Erythroblast (primary cell): Measurements from ENCODE around the gene C20orf173.
A peak's percentile ranks its signal among the peaks of the same experiment; 100 is the strongest.
"Not testable (repeated sequence)": the region's sequence is repeated elsewhere in the genome, so short reads cannot be mapped to it uniquely, and the experiment has no call there.

Experiments used
- DNase-seq, 2 experiments: peaks; one replicate each; lab custom pipeline; 2025; lab: John Stamatoyannopoulos, UW
- GATA1 ChIP-seq: IDR thresholded peaks from 2 replicates; pipeline ENCODE4 v1.6.1; 2011; ENCODE audit warnings: low read depth, mild to moderate bottlenecking, control low read depth, low read length, moderate library complexity
- POLR2A ChIP-seq: IDR thresholded peaks from 2 replicates; pipeline ENCODE4 v1.6.1; 2011; ENCODE audit warnings: mild to moderate bottlenecking, low read length

C20orf173 gene

GRCh38 chr20:35525639-35526038 is 3.8 kb downstream of the C20orf173 start:
- no peak for DNase-seq
- no peak for TF ChIP-seq POLR2A
- TF ChIP-seq GATA1, result no peak

GRCh38 chr20:35523298-35523888 is 6.1 kb downstream of the C20orf173 start:
- DNase-seq, result peak; percentile 28 to 32
- TF ChIP-seq GATA1 (no peak), POLR2A (no peak)

GRCh38 chr20:35518955-35519354 is 10.5 kb downstream of the C20orf173 start:
- DNase-seq, result no peak
- TF ChIP-seq POLR2A (no peak), GATA1 (no peak)

- DNase-seq, result not testable (repeated sequence)
Observed at GRCh38 chr20:35517767-35518166, 11.7 kb downstream of the C20orf173 start.

GRCh38 chr20:35517125-35517524 is 12.3 kb downstream of the C20orf173 start:
- DNase-seq, result peak in 1 of 2 experiments; percentile 14
- no peak for TF ChIP-seq GATA1
- no peak for TF ChIP-seq POLR2A

GRCh38 chr20:35515949-35516645 is 13.4 kb downstream of the C20orf173 start:
- DNase-seq, result peak in 1 of 2 experiments; percentile 13
- TF ChIP-seq GATA1 (no peak), POLR2A (no peak)

- TF ChIP-seq POLR2A (no peak), GATA1 (no peak)
Observed at GRCh38 chr20:35515341-35515740, 14.1 kb downstream of the C20orf173 start.

GRCh38 chr20:35514371-35514932 is 15.0 kb downstream of the C20orf173 start:
- DNase-seq, result peak; percentile 86 to 95

More at GRCh38 chr20:35515341-35515740, 14.1 kb downstream of the C20orf173 start:
- DNase-seq, result no peak

GRCh38 chr20:35511814-35512420 is 17.5 kb downstream of the C20orf173 start:
- TF ChIP-seq POLR2A (no peak), GATA1 (no peak)
- DNase-seq, result peak; percentile 62 to 74

More at GRCh38 chr20:35514371-35514932, 15.0 kb downstream of the C20orf173 start:
- TF ChIP-seq POLR2A (peak; percentile 91), GATA1 (no peak)

- TF ChIP-seq POLR2A (no peak), GATA1 (no peak)
- no peak for DNase-seq
Observed at GRCh38 chr20:35510951-35511735, 18.3 kb downstream of the C20orf173 start.

- no peak for DNase-seq
- TF ChIP-seq GATA1 (no peak), POLR2A (no peak)
Observed at GRCh38 chr20:35508493-35509218, 20.8 kb downstream of the C20orf173 start.

GRCh38 chr20:35506872-35507638 is 22.4 kb downstream of the C20orf173 start:
- no peak for TF ChIP-seq POLR2A
- no peak for TF ChIP-seq GATA1
- no peak for DNase-seq

GRCh38 chr20:35506179-35506578 is 23.3 kb downstream of the C20orf173 start:
- TF ChIP-seq POLR2A, result no peak
- no peak for DNase-seq
